ENCODE measurements around the gene AMELX. TPM values are rescaled to one million over a fixed set of nuclear protein-coding genes. Genes with fewer than 3 reads are reported as not detected.

The AMELX gene
- total RNA-seq, 1 experiment from 2014 or later, result not detected

DNA sequence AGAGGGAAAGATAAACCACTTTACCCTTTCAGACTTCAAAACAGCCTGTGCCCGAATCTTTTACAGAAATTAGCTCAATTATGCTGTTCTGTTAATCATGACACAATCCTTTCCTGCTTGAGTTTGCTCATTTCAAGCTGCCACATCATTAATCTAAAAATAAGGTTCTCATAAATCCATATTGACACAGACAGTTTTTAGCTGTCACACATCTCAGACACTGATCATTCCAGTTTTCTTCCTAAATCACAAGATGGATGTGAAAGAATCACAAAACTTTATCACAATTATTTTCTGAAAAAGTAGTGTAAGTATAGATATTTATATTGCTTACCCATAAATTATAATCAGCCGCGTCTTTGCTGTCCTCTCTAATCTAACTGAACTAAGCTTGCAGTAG lies 27.9 kb upstream of the AMELX start:
- DNase-seq, result no peak
- Histone ChIP-seq H3K27ac (ENCODE audit: low read length) (no peak overlapping the region), H3K4me1 (ENCODE audit: low read length) (no peaks in the 10 kb centered on the region), H3K27me3 (ENCODE audit: low read length) (no peaks in the 10 kb centered on the region), H3K79me2 (ENCODE audit: low read length) (no peaks in the 10 kb centered on the region), H3K36me3 (ENCODE audit: insufficient read depth, low read length) (no peaks in the 10 kb centered on the region), H4K20me1 (ENCODE audit: insufficient read depth, low read depth, low read length) (no peaks in the 10 kb centered on the region), H3K4me3 (ENCODE audit: low read length) (no peak overlapping the region), H3K4me2 (ENCODE audit: low read depth, low read length, poor library complexity, severe bottlenecking) (no peak overlapping the region), H2AFZ (ENCODE audit: low read length) (no peak overlapping the region), H3K9me2 (replicated peaks; ENCODE audit: insufficient read depth, low read length) (no peaks in the 10 kb centered on the region), H3K9me3 (ENCODE audit: low read length) (no peaks in the 10 kb centered on the region), H3K9ac (ENCODE audit: low read length) (no peak overlapping the region)

- H3K4me3 ChIP-seq (ENCODE audit: low read length), result no peak overlapping the region
- no peak overlapping the region for H3K9ac ChIP-seq (ENCODE audit: low read length)
- H3K9me2 ChIP-seq (replicated peaks; ENCODE audit: insufficient read depth, low read length), result no peaks in the 10 kb centered on the region
- no peaks in the 10 kb centered on the region for H3K4me1 ChIP-seq (ENCODE audit: low read length)
- H4K20me1 ChIP-seq (ENCODE audit: insufficient read depth, low read depth, low read length), result no peaks in the 10 kb centered on the region
- no peaks in the 10 kb centered on the region for H3K79me2 ChIP-seq (ENCODE audit: low read length)
- DNase-seq, result no peak
- H3K9me3 ChIP-seq (ENCODE audit: low read length), result no peaks in the 10 kb centered on the region
- H2AFZ ChIP-seq (ENCODE audit: low read length), result no peak overlapping the region
- H3K27me3 ChIP-seq (ENCODE audit: low read length), result no peaks in the 10 kb centered on the region
- H3K27ac ChIP-seq (ENCODE audit: low read length), result no peak overlapping the region
- no peaks in the 10 kb centered on the region for H3K36me3 ChIP-seq (ENCODE audit: insufficient read depth, low read length)
- no peak overlapping the region for H3K4me2 ChIP-seq (ENCODE audit: low read depth, low read length, poor library complexity, severe bottlenecking)
Measured at GRCh38 chrX:11266573-11267003, 26.6 kb upstream of the AMELX start.

DNA sequence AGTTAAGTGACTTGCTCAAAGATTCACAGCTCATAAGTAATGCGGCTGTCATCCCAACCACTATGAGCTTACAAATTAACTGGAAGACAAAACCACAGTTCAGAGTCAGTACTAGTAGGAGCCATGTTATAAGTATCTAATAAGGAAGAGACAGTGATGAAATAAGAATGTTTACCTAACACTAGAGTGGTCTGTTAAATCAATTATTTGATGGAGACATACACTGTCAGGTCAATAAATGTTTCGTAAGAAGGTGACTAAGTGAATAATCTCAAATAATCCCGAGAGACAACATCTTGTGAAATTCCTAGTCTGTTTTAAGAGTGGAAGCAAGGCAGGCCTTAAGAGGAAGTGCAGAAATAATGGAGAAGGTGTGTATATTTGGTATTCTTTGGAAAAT lies 25.8 kb upstream of the AMELX start:
- Histone ChIP-seq H4K20me1 (ENCODE audit: insufficient read depth, low read depth, low read length) (no peaks in the 10 kb centered on the region), H3K27me3 (ENCODE audit: low read length) (no peaks in the 10 kb centered on the region), H3K79me2 (ENCODE audit: low read length) (no peaks in the 10 kb centered on the region), H3K4me1 (ENCODE audit: low read length) (no peaks in the 10 kb centered on the region), H3K9me2 (replicated peaks; ENCODE audit: insufficient read depth, low read length) (no peaks in the 10 kb centered on the region), H3K4me2 (ENCODE audit: low read depth, low read length, poor library complexity, severe bottlenecking) (no peak overlapping the region), H3K36me3 (ENCODE audit: insufficient read depth, low read length) (no peaks in the 10 kb centered on the region), H3K27ac (ENCODE audit: low read length) (no peak overlapping the region), H2AFZ (ENCODE audit: low read length) (no peak overlapping the region), H3K9me3 (ENCODE audit: low read length) (no peaks in the 10 kb centered on the region), H3K9ac (ENCODE audit: low read length) (no peak overlapping the region), H3K4me3 (ENCODE audit: low read length) (no peak overlapping the region)
- no peak for DNase-seq

DNA sequence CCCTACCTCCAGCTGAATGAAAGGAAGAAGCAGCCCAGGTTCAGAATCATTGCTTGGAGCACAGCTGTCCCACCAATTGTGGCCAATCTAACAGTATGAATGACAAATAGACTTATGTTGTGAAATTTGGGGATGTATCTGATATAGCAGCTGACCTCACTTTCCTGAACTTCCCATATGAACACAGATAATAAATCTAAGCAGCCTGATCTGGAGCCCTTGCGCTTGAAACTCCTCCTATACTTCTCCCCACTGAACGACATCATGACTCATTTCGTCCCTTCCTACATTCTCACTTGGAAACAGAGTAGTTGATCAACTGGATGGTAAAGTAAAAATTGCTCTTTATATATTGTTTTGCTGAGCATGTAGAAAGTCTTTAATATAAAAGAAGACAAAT lies 24.2 kb upstream of the AMELX start:
- Histone ChIP-seq H3K4me1 (ENCODE audit: low read length) (no peaks in the 10 kb centered on the region), H3K4me3 (ENCODE audit: low read length) (no peak overlapping the region), H4K20me1 (ENCODE audit: insufficient read depth, low read depth, low read length) (no peaks in the 10 kb centered on the region), H3K36me3 (ENCODE audit: insufficient read depth, low read length) (no peaks in the 10 kb centered on the region), H3K4me2 (ENCODE audit: low read depth, low read length, poor library complexity, severe bottlenecking) (no peak overlapping the region), H3K9me3 (ENCODE audit: low read length) (no peaks in the 10 kb centered on the region), H3K27me3 (ENCODE audit: low read length) (no peaks in the 10 kb centered on the region), H3K27ac (ENCODE audit: low read length) (no peak overlapping the region), H3K79me2 (ENCODE audit: low read length) (no peaks in the 10 kb centered on the region), H3K9me2 (replicated peaks; ENCODE audit: insufficient read depth, low read length) (no peaks in the 10 kb centered on the region), H2AFZ (ENCODE audit: low read length) (no peak overlapping the region), H3K9ac (ENCODE audit: low read length) (no peak overlapping the region)
- no peak for DNase-seq

DNA sequence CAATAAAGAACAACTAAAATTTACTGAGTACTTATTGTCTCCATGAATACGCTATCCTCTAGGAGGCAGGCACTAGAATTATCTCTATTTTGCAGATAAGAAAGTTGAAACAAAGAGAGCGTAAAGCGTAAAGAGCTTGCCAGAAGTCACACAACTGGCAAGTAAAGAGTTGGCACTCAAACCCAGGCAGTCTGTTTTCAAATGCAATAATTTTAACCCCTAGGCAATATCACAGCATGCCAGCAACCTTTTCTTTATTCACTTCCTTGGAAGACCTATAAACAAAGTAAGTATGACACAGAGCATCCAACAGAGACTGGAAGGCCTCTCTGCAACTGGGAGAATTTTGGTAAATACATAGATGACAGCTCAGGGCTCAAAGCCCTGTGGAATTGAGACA lies 23.2 kb upstream of the AMELX start:
- Histone ChIP-seq H3K4me1 (ENCODE audit: low read length) (no peaks in the 10 kb centered on the region), H3K4me3 (ENCODE audit: low read length) (no peak overlapping the region), H3K4me2 (ENCODE audit: low read depth, low read length, poor library complexity, severe bottlenecking) (no peak overlapping the region), H3K79me2 (ENCODE audit: low read length) (no peaks in the 10 kb centered on the region), H2AFZ (ENCODE audit: low read length) (no peak overlapping the region), H3K9me2 (replicated peaks; ENCODE audit: insufficient read depth, low read length) (no peaks in the 10 kb centered on the region), H3K36me3 (ENCODE audit: insufficient read depth, low read length) (no peaks in the 10 kb centered on the region), H3K9ac (ENCODE audit: low read length) (no peak overlapping the region), H3K27ac (ENCODE audit: low read length) (no peak overlapping the region), H4K20me1 (ENCODE audit: insufficient read depth, low read depth, low read length) (no peaks in the 10 kb centered on the region), H3K27me3 (ENCODE audit: low read length) (no peaks in the 10 kb centered on the region), H3K9me3 (ENCODE audit: low read length) (no peaks in the 10 kb centered on the region)
- DNase-seq, result no peak

GRCh38 chrX:11272290-11272689 lies 20.9 kb upstream of the AMELX start:
- Histone ChIP-seq H3K4me2 (ENCODE audit: low read depth, low read length, poor library complexity, severe bottlenecking) (no peak overlapping the region), H3K9me3 (ENCODE audit: low read length) (no peaks in the 10 kb centered on the region), H2AFZ (ENCODE audit: low read length) (no peak overlapping the region), H3K9ac (ENCODE audit: low read length) (no peak overlapping the region), H4K20me1 (ENCODE audit: insufficient read depth, low read depth, low read length) (no peaks in the 10 kb centered on the region), H3K4me1 (ENCODE audit: low read length) (no peaks in the 10 kb centered on the region), H3K27me3 (ENCODE audit: low read length) (no peaks in the 10 kb centered on the region), H3K79me2 (ENCODE audit: low read length) (no peaks in the 10 kb centered on the region), H3K27ac (ENCODE audit: low read length) (no peak overlapping the region), H3K36me3 (ENCODE audit: insufficient read depth, low read length) (no peaks in the 10 kb centered on the region), H3K9me2 (replicated peaks; ENCODE audit: insufficient read depth, low read length) (no peaks in the 10 kb centered on the region), H3K4me3 (ENCODE audit: low read length) (no peak overlapping the region)
- DNase-seq, result no peak

GRCh38 chrX:11272863-11273262 lies 20.4 kb upstream of the AMELX start:
- no peak for DNase-seq
- H3K27me3 ChIP-seq (ENCODE audit: low read length), result no peaks in the 10 kb centered on the region
- H2AFZ ChIP-seq (ENCODE audit: low read length), result no peak overlapping the region
- no peak overlapping the region for H3K4me3 ChIP-seq (ENCODE audit: low read length)
- no peak overlapping the region for H3K27ac ChIP-seq (ENCODE audit: low read length)
- H3K9ac ChIP-seq (ENCODE audit: low read length), result no peak overlapping the region
- H3K4me2 ChIP-seq (ENCODE audit: low read depth, low read length, poor library complexity, severe bottlenecking), result no peak overlapping the region
- no peaks in the 10 kb centered on the region for H3K36me3 ChIP-seq (ENCODE audit: insufficient read depth, low read length)
- H4K20me1 ChIP-seq (ENCODE audit: insufficient read depth, low read depth, low read length), result no peaks in the 10 kb centered on the region
- H3K79me2 ChIP-seq (ENCODE audit: low read length), result no peaks in the 10 kb centered on the region
- H3K9me2 ChIP-seq (replicated peaks; ENCODE audit: insufficient read depth, low read length), result no peaks in the 10 kb centered on the region
- H3K9me3 ChIP-seq (ENCODE audit: low read length), result no peaks in the 10 kb centered on the region
- H3K4me1 ChIP-seq (ENCODE audit: low read length), result no peaks in the 10 kb centered on the region

GRCh38 chrX:11273544-11273943 lies 19.7 kb upstream of the AMELX start:
- H3K4me3 ChIP-seq (ENCODE audit: low read length), result no peak overlapping the region
- no peaks in the 10 kb centered on the region for H3K9me2 ChIP-seq (replicated peaks; ENCODE audit: insufficient read depth, low read length)
- H3K9me3 ChIP-seq (ENCODE audit: low read length), result no peaks in the 10 kb centered on the region
- H3K4me2 ChIP-seq (ENCODE audit: low read depth, low read length, poor library complexity, severe bottlenecking), result no peak overlapping the region
- no peaks in the 10 kb centered on the region for H3K4me1 ChIP-seq (ENCODE audit: low read length)
- H3K27ac ChIP-seq (ENCODE audit: low read length), result no peak overlapping the region
- DNase-seq, result no peak
- no peaks in the 10 kb centered on the region for H3K27me3 ChIP-seq (ENCODE audit: low read length)
- H4K20me1 ChIP-seq (ENCODE audit: insufficient read depth, low read depth, low read length), result no peaks in the 10 kb centered on the region
- no peaks in the 10 kb centered on the region for H3K79me2 ChIP-seq (ENCODE audit: low read length)
- H3K9ac ChIP-seq (ENCODE audit: low read length), result no peak overlapping the region
- H3K36me3 ChIP-seq (ENCODE audit: insufficient read depth, low read length), result no peaks in the 10 kb centered on the region
- no peak overlapping the region for H2AFZ ChIP-seq (ENCODE audit: low read length)

DNA sequence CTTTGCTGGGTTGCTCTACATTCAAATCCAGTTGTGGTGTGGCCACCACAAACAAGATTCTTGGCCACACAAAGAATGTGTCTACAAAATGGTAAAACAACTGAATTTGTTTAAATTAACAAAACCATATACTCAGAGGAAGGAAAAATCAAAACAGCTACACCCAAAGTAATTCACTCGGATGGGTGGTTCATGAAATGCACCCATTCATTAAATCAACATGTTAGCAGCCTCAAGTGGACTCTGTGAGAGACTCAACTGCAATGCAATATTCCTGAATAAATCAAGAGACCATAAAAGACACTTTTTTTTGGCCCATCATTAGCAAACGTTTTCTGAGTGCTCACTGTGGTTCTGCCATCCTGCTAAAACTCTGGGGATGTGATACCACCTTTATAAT lies 11.2 kb upstream of the AMELX start:
- no peak for DNase-seq
- Histone ChIP-seq H4K20me1 (ENCODE audit: insufficient read depth, low read depth, low read length) (no peaks in the 10 kb centered on the region), H3K4me3 (ENCODE audit: low read length) (no peak overlapping the region), H3K9ac (ENCODE audit: low read length) (no peak overlapping the region), H2AFZ (ENCODE audit: low read length) (no peak overlapping the region), H3K27ac (ENCODE audit: low read length) (no peak overlapping the region), H3K27me3 (ENCODE audit: low read length) (no peaks in the 10 kb centered on the region; the same call in 1 of the 2 replicates), H3K4me1 (ENCODE audit: low read length) (no peaks in the 10 kb centered on the region), H3K9me2 (replicated peaks; ENCODE audit: insufficient read depth, low read length) (no peaks in the 10 kb centered on the region), H3K4me2 (ENCODE audit: low read depth, low read length, poor library complexity, severe bottlenecking) (no peak overlapping the region), H3K9me3 (ENCODE audit: low read length) (no peaks in the 10 kb centered on the region), H3K79me2 (ENCODE audit: low read length) (no peaks in the 10 kb centered on the region), H3K36me3 (ENCODE audit: insufficient read depth, low read length) (no peaks in the 10 kb centered on the region)

Measured in Karpas-422 (cell line).